ENCODE data around the gene NES.

The NES gene

DNA sequence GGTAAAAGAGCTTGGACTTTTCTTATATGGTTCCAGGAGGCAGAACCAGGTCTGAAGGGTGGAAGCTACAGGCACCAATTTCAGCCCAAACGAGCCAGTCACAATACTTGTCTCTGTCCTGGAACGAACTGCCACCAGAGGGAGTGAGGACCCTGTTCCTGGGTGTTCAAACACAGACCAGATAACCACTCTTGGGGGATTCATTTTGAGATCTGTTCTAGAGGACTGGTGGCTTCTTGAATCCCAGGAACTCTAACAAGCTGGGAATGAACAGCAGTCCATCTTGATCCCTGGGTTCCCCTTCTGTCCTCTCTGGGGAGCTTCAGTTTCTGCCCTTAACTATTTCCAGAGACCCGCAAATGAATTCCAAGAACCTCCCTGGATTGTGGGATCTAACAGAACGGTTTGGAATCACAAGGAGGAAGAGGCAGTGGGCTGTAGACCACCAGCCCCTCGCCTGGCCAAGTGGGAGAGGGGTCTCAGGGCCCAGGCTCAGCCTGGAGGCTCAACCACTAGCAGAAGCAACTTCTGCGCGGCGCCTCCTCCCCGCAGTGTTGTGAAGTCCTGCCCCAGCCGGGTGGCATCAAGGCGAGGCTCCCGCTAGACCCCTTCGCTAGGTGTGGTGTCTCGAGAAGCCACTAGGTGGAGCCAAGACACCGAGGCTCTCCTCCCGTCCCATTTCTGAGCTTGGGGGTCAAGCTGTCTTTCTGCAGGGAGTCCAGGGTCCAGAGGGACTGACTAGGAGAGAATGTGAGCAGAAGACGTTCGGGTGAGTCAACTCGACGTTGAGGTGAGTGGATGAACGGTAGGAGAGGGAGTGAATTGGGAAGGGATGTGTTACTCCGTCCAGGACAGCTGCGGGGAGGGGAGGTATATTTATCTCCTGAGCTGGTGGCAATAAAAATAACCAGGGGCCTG is 12.1 kb upstream of the NES start (continued):
- TF ChIP-seq, protein P1, sequence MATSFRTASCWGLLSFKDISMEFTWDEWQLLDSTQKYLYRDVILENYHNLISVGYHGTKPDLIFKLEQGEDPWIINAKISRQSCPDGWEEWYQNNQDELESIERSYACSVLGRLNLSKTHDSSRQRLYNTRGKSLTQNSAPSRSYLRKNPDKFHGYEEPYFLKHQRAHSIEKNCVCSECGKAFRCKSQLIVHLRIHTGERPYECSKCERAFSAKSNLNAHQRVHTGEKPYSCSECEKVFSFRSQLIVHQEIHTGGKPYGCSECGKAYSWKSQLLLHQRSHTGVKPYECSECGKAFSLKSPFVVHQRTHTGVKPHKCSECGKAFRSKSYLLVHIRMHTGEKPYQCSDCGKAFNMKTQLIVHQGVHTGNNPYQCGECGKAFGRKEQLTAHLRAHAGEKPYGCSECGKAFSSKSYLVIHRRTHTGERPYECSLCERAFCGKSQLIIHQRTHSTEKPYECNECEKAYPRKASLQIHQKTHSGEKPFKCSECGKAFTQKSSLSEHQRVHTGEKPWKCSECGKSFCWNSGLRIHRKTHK (tag by site-specific recombination; IDR thresholded peaks at IDR 0.05), result no peak
- TF ChIP-seq, protein P2, sequence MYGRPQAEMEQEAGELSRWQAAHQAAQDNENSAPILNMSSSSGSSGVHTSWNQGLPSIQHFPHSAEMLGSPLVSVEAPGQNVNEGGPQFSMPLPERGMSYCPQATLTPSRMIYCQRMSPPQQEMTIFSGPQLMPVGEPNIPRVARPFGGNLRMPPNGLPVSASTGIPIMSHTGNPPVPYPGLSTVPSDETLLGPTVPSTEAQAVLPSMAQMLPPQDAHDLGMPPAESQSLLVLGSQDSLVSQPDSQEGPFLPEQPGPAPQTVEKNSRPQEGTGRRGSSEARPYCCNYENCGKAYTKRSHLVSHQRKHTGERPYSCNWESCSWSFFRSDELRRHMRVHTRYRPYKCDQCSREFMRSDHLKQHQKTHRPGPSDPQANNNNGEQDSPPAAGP (tag by site-specific recombination; IDR thresholded peaks at IDR 0.05), result peak; percentile 37; the same call in 1 of the 2 replicates
- TF ChIP-seq WT1 (tag by site-specific recombination; IDR thresholded peaks at IDR 0.05) (peak; percentile 69), KLF8 (tag by site-specific recombination; IDR thresholded peaks at IDR 0.05) (peak; percentile 17; the same call in 1 of the 2 replicates), SP3 (tag by site-specific recombination; IDR thresholded peaks at IDR 0.05) (peak; percentile 43; the same call in 1 of the 2 replicates), TRIM28 (IDR thresholded peaks at IDR 0.05; ENCODE audit: borderline replicate concordance, low read length) (peak; percentile 28; the same call in 1 of the 2 replicates), ZSCAN16 (tag by site-specific recombination; IDR thresholded peaks at IDR 0.05) (no peak), ZEB2 (tag by site-specific recombination; IDR thresholded peaks at IDR 0.05) (peak; percentile 50; the same call in 1 of the 2 replicates), GLIS2 (tag by site-specific recombination; IDR thresholded peaks at IDR 0.05) (peak; percentile 96), ZNF335 (tag by site-specific recombination; conservative IDR thresholded peaks at IDR 0.05) (peak; percentile 86), ZNF624 (tag by site-specific recombination; IDR thresholded peaks at IDR 0.05) (no peak), ZNF324 (tag by site-specific recombination; IDR thresholded peaks at IDR 0.05) (peak; percentile 64), HOXD13 (CRISPR knock-in tag; IDR thresholded peaks at IDR 0.05; ENCODE audit: borderline replicate concordance) (no peak), ZNF391 (tag by site-specific recombination; IDR thresholded peaks at IDR 0.05; ENCODE audit: borderline replicate concordance, low read depth) (no peak), ZBTB21 (tag by site-specific recombination; IDR thresholded peaks at IDR 0.05) (no peak), ZSCAN30 (tag by site-specific recombination; IDR thresholded peaks at IDR 0.05) (peak; percentile 72; the same call in 1 of the 2 replicates), SCRT2 (tag by site-specific recombination; IDR thresholded peaks at IDR 0.05) (no peak), ZNF2 (tag by site-specific recombination; IDR thresholded peaks at IDR 0.05) (peak; percentile 20; the same call in 1 of the 2 replicates)
- TF ChIP-seq, protein P3, sequence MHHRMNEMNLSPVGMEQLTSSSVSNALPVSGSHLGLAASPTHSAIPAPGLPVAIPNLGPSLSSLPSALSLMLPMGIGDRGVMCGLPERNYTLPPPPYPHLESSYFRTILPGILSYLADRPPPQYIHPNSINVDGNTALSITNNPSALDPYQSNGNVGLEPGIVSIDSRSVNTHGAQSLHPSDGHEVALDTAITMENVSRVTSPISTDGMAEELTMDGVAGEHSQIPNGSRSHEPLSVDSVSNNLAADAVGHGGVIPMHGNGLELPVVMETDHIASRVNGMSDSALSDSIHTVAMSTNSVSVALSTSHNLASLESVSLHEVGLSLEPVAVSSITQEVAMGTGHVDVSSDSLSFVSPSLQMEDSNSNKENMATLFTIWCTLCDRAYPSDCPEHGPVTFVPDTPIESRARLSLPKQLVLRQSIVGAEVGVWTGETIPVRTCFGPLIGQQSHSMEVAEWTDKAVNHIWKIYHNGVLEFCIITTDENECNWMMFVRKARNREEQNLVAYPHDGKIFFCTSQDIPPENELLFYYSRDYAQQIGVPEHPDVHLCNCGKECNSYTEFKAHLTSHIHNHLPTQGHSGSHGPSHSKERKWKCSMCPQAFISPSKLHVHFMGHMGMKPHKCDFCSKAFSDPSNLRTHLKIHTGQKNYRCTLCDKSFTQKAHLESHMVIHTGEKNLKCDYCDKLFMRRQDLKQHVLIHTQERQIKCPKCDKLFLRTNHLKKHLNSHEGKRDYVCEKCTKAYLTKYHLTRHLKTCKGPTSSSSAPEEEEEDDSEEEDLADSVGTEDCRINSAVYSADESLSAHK (tag by site-specific recombination; IDR thresholded peaks at IDR 0.05), result no peak
- TF ChIP-seq, protein P4, sequence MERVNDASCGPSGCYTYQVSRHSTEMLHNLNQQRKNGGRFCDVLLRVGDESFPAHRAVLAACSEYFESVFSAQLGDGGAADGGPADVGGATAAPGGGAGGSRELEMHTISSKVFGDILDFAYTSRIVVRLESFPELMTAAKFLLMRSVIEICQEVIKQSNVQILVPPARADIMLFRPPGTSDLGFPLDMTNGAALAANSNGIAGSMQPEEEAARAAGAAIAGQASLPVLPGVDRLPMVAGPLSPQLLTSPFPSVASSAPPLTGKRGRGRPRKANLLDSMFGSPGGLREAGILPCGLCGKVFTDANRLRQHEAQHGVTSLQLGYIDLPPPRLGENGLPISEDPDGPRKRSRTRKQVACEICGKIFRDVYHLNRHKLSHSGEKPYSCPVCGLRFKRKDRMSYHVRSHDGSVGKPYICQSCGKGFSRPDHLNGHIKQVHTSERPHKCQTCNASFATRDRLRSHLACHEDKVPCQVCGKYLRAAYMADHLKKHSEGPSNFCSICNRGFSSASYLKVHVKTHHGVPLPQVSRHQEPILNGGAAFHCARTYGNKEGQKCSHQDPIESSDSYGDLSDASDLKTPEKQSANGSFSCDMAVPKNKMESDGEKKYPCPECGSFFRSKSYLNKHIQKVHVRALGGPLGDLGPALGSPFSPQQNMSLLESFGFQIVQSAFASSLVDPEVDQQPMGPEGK (tag by site-specific recombination; IDR thresholded peaks at IDR 0.05), result peak; percentile 78
- TF ChIP-seq, protein P5, sequence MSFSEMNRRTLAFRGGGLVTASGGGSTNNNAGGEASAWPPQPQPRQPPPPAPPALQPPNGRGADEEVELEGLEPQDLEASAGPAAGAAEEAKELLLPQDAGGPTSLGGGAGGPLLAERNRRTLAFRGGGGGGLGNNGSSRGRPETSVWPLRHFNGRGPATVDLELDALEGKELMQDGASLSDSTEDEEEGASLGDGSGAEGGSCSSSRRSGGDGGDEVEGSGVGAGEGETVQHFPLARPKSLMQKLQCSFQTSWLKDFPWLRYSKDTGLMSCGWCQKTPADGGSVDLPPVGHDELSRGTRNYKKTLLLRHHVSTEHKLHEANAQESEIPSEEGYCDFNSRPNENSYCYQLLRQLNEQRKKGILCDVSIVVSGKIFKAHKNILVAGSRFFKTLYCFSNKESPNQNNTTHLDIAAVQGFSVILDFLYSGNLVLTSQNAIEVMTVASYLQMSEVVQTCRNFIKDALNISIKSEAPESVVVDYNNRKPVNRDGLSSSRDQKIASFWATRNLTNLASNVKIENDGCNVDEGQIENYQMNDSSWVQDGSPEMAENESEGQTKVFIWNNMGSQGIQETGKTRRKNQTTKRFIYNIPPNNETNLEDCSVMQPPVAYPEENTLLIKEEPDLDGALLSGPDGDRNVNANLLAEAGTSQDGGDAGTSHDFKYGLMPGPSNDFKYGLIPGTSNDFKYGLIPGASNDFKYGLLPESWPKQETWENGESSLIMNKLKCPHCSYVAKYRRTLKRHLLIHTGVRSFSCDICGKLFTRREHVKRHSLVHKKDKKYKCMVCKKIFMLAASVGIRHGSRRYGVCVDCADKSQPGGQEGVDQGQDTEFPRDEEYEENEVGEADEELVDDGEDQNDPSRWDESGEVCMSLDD (tag by site-specific recombination; IDR thresholded peaks at IDR 0.05), result peak; percentile 13; the same call in 1 of the 2 replicates
- TF ChIP-seq, protein P6, sequence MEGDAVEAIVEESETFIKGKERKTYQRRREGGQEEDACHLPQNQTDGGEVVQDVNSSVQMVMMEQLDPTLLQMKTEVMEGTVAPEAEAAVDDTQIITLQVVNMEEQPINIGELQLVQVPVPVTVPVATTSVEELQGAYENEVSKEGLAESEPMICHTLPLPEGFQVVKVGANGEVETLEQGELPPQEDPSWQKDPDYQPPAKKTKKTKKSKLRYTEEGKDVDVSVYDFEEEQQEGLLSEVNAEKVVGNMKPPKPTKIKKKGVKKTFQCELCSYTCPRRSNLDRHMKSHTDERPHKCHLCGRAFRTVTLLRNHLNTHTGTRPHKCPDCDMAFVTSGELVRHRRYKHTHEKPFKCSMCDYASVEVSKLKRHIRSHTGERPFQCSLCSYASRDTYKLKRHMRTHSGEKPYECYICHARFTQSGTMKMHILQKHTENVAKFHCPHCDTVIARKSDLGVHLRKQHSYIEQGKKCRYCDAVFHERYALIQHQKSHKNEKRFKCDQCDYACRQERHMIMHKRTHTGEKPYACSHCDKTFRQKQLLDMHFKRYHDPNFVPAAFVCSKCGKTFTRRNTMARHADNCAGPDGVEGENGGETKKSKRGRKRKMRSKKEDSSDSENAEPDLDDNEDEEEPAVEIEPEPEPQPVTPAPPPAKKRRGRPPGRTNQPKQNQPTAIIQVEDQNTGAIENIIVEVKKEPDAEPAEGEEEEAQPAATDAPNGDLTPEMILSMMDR (tag by site-specific recombination; IDR thresholded peaks at IDR 0.05), result peak; percentile 94
- TF ChIP-seq, protein P7, sequence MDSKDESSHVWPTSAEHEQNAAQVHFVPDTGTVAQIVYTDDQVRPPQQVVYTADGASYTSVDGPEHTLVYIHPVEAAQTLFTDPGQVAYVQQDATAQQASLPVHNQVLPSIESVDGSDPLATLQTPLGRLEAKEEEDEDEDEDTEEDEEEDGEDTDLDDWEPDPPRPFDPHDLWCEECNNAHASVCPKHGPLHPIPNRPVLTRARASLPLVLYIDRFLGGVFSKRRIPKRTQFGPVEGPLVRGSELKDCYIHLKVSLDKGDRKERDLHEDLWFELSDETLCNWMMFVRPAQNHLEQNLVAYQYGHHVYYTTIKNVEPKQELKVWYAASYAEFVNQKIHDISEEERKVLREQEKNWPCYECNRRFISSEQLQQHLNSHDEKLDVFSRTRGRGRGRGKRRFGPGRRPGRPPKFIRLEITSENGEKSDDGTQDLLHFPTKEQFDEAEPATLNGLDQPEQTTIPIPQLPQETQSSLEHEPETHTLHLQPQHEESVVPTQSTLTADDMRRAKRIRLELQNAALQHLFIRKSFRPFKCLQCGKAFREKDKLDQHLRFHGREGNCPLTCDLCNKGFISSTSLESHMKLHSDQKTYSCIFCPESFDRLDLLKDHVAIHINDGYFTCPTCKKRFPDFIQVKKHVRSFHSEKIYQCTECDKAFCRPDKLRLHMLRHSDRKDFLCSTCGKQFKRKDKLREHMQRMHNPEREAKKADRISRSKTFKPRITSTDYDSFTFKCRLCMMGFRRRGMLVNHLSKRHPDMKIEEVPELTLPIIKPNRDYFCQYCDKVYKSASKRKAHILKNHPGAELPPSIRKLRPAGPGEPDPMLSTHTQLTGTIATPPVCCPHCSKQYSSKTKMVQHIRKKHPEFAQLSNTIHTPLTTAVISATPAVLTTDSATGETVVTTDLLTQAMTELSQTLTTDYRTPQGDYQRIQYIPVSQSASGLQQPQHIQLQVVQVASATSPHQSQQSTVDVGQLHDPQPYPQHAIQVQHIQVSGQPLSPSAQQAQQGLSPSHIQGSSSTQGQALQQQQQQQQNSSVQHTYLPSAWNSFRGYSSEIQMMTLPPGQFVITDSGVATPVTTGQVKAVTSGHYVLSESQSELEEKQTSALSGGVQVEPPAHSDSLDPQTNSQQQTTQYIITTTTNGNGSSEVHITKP (tag by site-specific recombination; IDR thresholded peaks at IDR 0.05), result peak; percentile 70

All from HEK293 (cell line).